HepG2 (cell line): Measurements from ENCODE around the gene IRS1. TPM values are rescaled to one million over a fixed set of nuclear protein-coding genes. Genes with fewer than 3 reads are reported as not detected.

Experiments
- HNRNPK ChIP-seq: fragments of 200-400 bp; formaldehyde crosslinking; IDR thresholded peaks from 2 replicates; pipeline ENCODE4 v1.6.1; 2018; ENCODE audit warnings: low read length, low read depth, moderate library complexity, mild to moderate bottlenecking; ENCODE audit not compliant: poor library complexity, severe bottlenecking
- MAFG ChIP-seq: sonication (generic); formaldehyde crosslinking; IDR thresholded peaks from 2 replicates; pipeline ENCODE4 v1.5.1; 2020; ENCODE audit warnings: mild to moderate bottlenecking, missing genetic modification reagents
- MTA1 ChIP-seq: sonication (generic); formaldehyde crosslinking; IDR thresholded peaks from 2 replicates; pipeline ENCODE4 v1.4.0; 2020; ENCODE audit warnings: missing genetic modification reagents, mild to moderate bottlenecking, borderline replicate concordance
- POGZ ChIP-seq: sonication (generic); formaldehyde crosslinking; IDR thresholded peaks from 2 replicates; pipeline ENCODE4 v1.4.0; 2020; ENCODE audit warnings: mild to moderate bottlenecking, missing genetic modification reagents
- REL ChIP-seq: sonication (generic); formaldehyde crosslinking; conservative IDR thresholded peaks from 2 replicates; pipeline ENCODE4 v1.8.0; 2022; ENCODE audit warnings: mild to moderate bottlenecking, missing genetic modification reagents, moderate library complexity
- RFX3 ChIP-seq: IDR thresholded peaks from 2 replicates; pipeline ENCODE4 v1.6.1; 2016; ENCODE audit warnings: missing biosample characterization, missing genetic modification reagents
- THYN1 ChIP-seq: sonication (generic); formaldehyde crosslinking; IDR thresholded peaks from 2 replicates; pipeline ENCODE4 v1.8.1; 2023; ENCODE audit warnings: low read depth, mild to moderate bottlenecking, moderate library complexity, missing genetic modification reagents, borderline replicate concordance
- ZMYM3 ChIP-seq: sonication (generic); formaldehyde crosslinking; IDR thresholded peaks from 2 replicates; pipeline ENCODE4 v1.5.1; 2020; ENCODE audit warnings: mild to moderate bottlenecking, missing genetic modification reagents
- ZNF564 ChIP-seq: sonication (generic); formaldehyde crosslinking; IDR thresholded peaks from 2 replicates; pipeline ENCODE4 v1.8.1; 2023; ENCODE audit warnings: mild to moderate bottlenecking, missing genetic modification reagents
- polyA plus RNA-seq, 8 experiments: library from polyadenylated mRNA; depleted of rRNA in 3 of 8; stranded (reverse) in 7 of 8; unstranded in 1 of 8; fragments of >200 nt; fragmentation: Illumina TruSeq in 4 of 8; extraction: Trizol in 4 of 8; gene quantifications; 2 replicates each; pipeline versions ENCODE4 v1.2.1 to v1.2.3, GENCODE V29; 2011 to 2016; ENCODE audit warnings: low read depth in 4 of 8, missing spikeins in 1 of 8, mixed read lengths in 1 of 8; ENCODE audit not compliant: insufficient read depth in 1 of 8
- total RNA-seq, 5 experiments: library from RNA; depleted of rRNA; stranded (reverse); fragments of >200 nt; fragmentation: Illumina TruSeq; extraction: Trizol; gene quantifications; 2 replicates each; pipeline ENCODE4 v1.2.3, GENCODE V29; 2016; ENCODE audit warnings: low read depth in 1 of 5
- TF ChIP-seq, protein P1 (sequence below), 2 experiments: sonication (generic) in 1 of 2; formaldehyde crosslinking in 1 of 2; IDR thresholded peaks; 2 replicates each; pipeline versions ENCODE4 v1.5.1 to v1.6.1; 2011 to 2020; ENCODE audit warnings: borderline replicate concordance in 1 of 2, low read depth in 1 of 2, low read length in 1 of 2, mild to moderate bottlenecking in 1 of 2, missing genetic modification reagents in 1 of 2, moderate library complexity in 1 of 2
- TF ChIP-seq, protein P2 (sequence below): sonication (generic); formaldehyde crosslinking; IDR thresholded peaks from 2 replicates; pipeline ENCODE4 v1.5.1; 2020; ENCODE audit warnings: mild to moderate bottlenecking, missing genetic modification reagents
- TF ChIP-seq, protein P3 (sequence below): sonication (generic); formaldehyde crosslinking; IDR thresholded peaks from 2 replicates; pipeline ENCODE4 v1.5.1; 2020; ENCODE audit warnings: mild to moderate bottlenecking, missing genetic modification reagents, moderate library complexity

IRS1 gene
- total and polyA plus RNA-seq, 2 of the 13 experiments (the other 11 are each of a cell fraction or from before 2014, with no cell fraction given) = 8.7 to 9.0 TPM

DNA sequence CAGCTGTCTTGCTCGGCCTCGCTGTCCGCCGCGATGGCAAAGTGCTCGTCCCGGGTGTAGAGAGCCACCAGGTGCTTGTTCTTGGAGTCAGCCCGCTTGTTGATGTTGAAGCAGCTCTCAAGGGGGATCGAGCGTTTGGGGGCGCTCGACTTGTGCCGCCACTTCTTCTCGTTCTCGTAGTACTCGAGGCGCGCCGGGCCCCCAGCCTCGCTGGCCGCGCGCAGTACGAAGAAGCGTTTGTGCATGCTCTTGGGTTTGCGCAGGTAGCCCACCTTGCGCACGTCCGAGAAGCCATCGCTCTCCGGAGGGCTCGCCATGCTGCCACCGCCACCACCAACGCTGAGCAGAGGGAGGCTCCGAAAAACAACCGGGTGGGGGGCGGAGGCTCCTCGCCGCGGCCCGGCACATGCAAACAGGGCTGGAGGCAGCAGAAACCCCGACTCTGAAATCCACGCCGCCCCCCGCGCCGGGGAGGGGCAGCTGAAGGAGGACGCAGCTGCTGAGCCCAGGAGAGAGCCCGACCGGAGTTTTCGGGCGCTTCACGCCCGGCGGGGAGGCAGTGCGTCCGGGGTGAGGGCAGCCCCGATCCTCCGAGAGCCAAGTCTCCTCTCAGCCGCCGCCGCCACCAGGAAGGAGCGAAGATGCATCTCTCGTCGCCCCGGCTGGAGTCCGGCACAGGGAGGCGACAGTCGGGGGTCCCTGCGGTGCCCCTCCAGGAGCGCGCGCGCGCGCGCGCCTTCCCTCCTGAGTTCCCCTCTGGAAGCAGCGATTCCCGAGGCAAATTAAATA lies 1.0 kb downstream of the IRS1 start (continued):
- TF ChIP-seq, protein P1, sequence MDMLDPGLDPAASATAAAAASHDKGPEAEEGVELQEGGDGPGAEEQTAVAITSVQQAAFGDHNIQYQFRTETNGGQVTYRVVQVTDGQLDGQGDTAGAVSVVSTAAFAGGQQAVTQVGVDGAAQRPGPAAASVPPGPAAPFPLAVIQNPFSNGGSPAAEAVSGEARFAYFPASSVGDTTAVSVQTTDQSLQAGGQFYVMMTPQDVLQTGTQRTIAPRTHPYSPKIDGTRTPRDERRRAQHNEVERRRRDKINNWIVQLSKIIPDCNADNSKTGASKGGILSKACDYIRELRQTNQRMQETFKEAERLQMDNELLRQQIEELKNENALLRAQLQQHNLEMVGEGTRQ (IDR thresholded peaks at IDR 0.05; ENCODE audit: low read depth, low read length) = no peak
- TF ChIP-seq, protein P1 (CRISPR knock-in tag; IDR thresholded peaks at IDR 0.05; ENCODE audit: borderline replicate concordance) = no peak
- TF ChIP-seq ZMYM3 (0 out of 2 replicates have a peak, but pooled peaks have one; percentile 12), ZNF564 (CRISPR knock-in tag) (peak; percentile 28; the same call in 1 of the 2 replicates), MAFG (no peak), REL (CRISPR knock-in tag) (0 out of 2 replicates have a peak, but pooled peaks have one; percentile 62), MTA1 (CRISPR knock-in tag) (peak; percentile 8; the same call in 1 of the 2 replicates), THYN1 (CRISPR knock-in tag) (no peak), POGZ (peak; percentile 54; the same call in 1 of the 2 replicates), HNRNPK (peak; percentile 3), RFX3 (no peak)
- TF ChIP-seq, protein P2, sequence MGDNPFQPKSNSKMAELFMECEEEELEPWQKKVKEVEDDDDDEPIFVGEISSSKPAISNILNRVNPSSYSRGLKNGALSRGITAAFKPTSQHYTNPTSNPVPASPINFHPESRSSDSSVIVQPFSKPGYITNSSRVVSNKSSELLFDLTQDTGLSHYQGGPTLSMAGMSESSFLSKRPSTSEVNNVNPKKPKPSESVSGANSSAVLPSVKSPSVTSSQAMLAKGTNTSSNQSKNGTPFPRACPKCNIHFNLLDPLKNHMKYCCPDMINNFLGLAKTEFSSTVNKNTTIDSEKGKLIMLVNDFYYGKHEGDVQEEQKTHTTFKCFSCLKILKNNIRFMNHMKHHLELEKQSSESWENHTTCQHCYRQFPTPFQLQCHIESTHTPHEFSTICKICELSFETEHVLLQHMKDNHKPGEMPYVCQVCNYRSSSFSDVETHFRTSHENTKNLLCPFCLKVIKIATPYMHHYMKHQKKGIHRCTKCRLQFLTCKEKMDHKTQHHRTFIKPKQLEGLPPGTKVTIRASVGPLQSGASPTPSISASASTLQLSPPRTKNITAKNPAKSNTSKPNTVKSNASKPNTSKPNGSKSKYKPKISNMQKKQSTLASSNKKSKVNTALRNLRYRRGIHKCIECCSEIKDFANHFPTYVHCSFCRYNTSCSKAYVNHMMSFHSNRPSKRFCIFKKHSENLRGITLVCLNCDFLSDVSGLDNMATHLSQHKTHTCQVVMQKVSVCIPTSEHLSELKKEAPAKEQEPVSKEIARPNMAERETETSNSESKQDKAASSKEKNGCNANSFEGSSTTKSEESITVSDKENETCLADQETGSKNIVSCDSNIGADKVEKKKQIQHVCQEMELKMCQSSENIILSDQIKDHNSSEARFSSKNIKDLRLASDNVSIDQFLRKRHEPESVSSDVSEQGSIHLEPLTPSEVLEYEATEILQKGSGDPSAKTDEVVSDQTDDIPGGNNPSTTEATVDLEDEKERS (CRISPR knock-in tag) = no peak
- TF ChIP-seq, protein P3, sequence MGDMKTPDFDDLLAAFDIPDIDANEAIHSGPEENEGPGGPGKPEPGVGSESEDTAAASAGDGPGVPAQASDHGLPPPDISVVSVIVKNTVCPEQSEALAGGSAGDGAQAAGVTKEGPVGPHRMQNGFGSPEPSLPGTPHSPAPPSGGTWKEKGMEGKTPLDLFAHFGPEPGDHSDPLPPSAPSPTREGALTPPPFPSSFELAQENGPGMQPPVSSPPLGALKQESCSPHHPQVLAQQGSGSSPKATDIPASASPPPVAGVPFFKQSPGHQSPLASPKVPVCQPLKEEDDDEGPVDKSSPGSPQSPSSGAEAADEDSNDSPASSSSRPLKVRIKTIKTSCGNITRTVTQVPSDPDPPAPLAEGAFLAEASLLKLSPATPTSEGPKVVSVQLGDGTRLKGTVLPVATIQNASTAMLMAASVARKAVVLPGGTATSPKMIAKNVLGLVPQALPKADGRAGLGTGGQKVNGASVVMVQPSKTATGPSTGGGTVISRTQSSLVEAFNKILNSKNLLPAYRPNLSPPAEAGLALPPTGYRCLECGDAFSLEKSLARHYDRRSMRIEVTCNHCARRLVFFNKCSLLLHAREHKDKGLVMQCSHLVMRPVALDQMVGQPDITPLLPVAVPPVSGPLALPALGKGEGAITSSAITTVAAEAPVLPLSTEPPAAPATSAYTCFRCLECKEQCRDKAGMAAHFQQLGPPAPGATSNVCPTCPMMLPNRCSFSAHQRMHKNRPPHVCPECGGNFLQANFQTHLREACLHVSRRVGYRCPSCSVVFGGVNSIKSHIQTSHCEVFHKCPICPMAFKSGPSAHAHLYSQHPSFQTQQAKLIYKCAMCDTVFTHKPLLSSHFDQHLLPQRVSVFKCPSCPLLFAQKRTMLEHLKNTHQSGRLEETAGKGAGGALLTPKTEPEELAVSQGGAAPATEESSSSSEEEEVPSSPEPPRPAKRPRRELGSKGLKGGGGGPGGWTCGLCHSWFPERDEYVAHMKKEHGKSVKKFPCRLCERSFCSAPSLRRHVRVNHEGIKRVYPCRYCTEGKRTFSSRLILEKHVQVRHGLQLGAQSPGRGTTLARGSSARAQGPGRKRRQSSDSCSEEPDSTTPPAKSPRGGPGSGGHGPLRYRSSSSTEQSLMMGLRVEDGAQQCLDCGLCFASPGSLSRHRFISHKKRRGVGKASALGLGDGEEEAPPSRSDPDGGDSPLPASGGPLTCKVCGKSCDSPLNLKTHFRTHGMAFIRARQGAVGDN = peak; percentile 1
